Measurements from ENCODE around the gene OPA1.

The OPA1 gene

DNA sequence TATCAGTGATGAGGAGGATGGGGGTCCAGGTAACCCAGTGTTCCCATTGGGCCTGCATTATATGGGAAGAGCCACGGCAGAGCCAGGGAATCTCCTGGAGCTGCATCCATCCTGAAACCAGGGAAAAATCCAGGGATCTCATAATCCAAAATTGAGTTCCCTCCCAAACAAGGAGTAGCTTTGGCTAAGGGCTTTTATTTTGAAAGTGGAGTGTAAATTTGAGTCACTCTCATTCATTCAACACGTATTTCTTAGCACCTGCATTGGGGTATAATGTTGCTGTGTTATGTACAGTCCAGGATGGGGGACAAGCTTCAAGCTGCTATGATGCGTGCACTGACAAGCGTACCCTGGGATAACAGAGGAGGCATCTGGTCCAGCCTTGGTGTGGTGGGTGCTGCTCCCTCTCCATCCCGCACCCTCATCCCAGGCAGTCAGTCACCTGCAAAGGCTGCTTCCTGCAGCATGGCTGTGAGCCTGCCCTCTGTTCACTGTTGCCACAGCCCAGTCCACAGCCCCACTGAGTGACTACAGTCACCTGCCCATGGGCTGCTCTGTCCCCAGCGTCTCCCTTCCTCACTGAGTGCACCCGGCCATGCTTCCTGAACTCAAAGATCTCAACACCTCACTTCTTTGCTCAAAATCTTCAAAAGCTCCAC is 135.6 kb downstream of the OPA1 start:
- Histone ChIP-seq H2BK120ac (ENCODE audit: low read depth, low read length) (no peak overlapping the region), H3K4me2 (ENCODE audit: insufficient read depth, low read length, poor library complexity, severe bottlenecking) (no peak overlapping the region), H3K36me3 (replicated peaks in 1 of 2; ENCODE audit: control insufficient read depth in 2 of 2, insufficient read depth in 2 of 2, low read length in 2 of 2) (no peaks in the 10 kb centered on the region), H2BK15ac (ENCODE audit: low read length) (peak overlapping the region; percentile 17), H3K4ac (ENCODE audit: low read length) (no peak overlapping the region), H3K4me1 (ENCODE audit: control insufficient read depth in 2 of 2, insufficient read depth in 1 of 2, low read depth in 1 of 2, low read length in 2 of 2) (peaks cover 19 to 32% of the 10 kb centered on the region in 2 donors), H2AFZ (ENCODE audit: low read length) (no peak overlapping the region), H3K23ac (ENCODE audit: low read depth, low read length, poor library complexity) (no peak overlapping the region), H3K27me3 (ENCODE audit: control insufficient read depth in 3 of 3, insufficient read depth in 3 of 3, low read depth in 1 of 3, low read length in 3 of 3) (no peaks in the 10 kb centered on the region), H3K9me3 (replicated peaks in 1 of 2; ENCODE audit: control insufficient read depth in 2 of 2, insufficient read depth in 1 of 2, low read depth in 1 of 2, low read length in 2 of 2) (no peaks in the 10 kb centered on the region), H3K27ac (replicated peaks; ENCODE audit: low read length) (no peak overlapping the region), H2BK12ac (ENCODE audit: low read length) (no peak overlapping the region), H3K9ac (ENCODE audit: low read depth, low read length, poor library complexity) (no peak overlapping the region), H3K4me3 (ENCODE audit: low read length in 2 of 2) (no peak overlapping the region), H4K91ac (ENCODE audit: low read depth, low read length, poor library complexity) (no peak overlapping the region), H4K8ac (ENCODE audit: low read depth, low read length) (no peak overlapping the region), H3K79me1 (ENCODE audit: low read depth, low read length) (no peaks in the 10 kb centered on the region), H2AK5ac (ENCODE audit: low read depth, low read length) (peak overlapping the region; percentile 8), H3K14ac (ENCODE audit: low read length) (peak overlapping the region; percentile 59), H2BK5ac (ENCODE audit: low read length) (no peak overlapping the region), H3K18ac (ENCODE audit: low read length) (peak overlapping the region; percentile 53)
- no CpG with 5 or more reads among the region's 7 CpGs for WGBS, 2 donors (ENCODE audit: extremely low coverage in 2 of 2, insufficient read length in 2 of 2, insufficient replicate concordance in 1 of 2)
- no peak for DNase-seq (ENCODE audit: low spot score)

DNA sequence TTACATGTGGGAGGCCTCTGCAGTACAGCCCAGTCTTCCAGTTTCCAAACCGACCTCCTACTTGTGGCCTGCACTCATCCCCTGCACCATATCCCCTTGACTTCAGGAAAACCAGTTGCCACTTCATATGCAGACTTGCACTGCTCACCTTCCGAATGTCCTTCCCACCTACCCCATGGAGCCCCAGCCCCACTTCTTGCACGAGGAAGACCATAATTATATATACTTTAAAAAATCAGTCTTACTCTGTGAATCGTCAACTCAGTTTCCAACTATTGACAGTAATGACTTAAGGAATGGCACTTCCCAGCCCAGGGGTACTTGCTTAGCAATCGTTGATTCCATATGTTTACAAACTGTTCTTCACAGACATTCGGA is 136.1 kb downstream of the OPA1 start:
- Histone ChIP-seq H2AFZ (ENCODE audit: low read length) (no peak overlapping the region), H2BK15ac (ENCODE audit: low read length) (peak overlapping the region; percentile 17), H3K79me1 (ENCODE audit: low read depth, low read length) (no peaks in the 10 kb centered on the region), H2BK12ac (ENCODE audit: low read length) (no peak overlapping the region), H3K14ac (ENCODE audit: low read length) (no peak overlapping the region), H3K18ac (ENCODE audit: low read length) (no peak overlapping the region), H4K91ac (ENCODE audit: low read depth, low read length, poor library complexity) (no peak overlapping the region), H3K9ac (ENCODE audit: low read depth, low read length, poor library complexity) (no peak overlapping the region), H3K27ac (replicated peaks; ENCODE audit: low read length) (no peak overlapping the region), H3K4me1 (ENCODE audit: control insufficient read depth in 2 of 2, insufficient read depth in 1 of 2, low read depth in 1 of 2, low read length in 2 of 2) (peaks cover 19 to 32% of the 10 kb centered on the region in 2 donors), H3K4me3 (ENCODE audit: low read length in 2 of 2) (no peak overlapping the region), H3K4ac (ENCODE audit: low read length) (no peak overlapping the region), H2BK120ac (ENCODE audit: low read depth, low read length) (no peak overlapping the region), H3K23ac (ENCODE audit: low read depth, low read length, poor library complexity) (no peak overlapping the region), H3K36me3 (replicated peaks in 1 of 2; ENCODE audit: control insufficient read depth in 2 of 2, insufficient read depth in 2 of 2, low read length in 2 of 2) (no peaks in the 10 kb centered on the region), H3K9me3 (replicated peaks in 1 of 2; ENCODE audit: control insufficient read depth in 2 of 2, insufficient read depth in 1 of 2, low read depth in 1 of 2, low read length in 2 of 2) (no peaks in the 10 kb centered on the region), H2BK5ac (ENCODE audit: low read length) (no peak overlapping the region), H3K4me2 (ENCODE audit: insufficient read depth, low read length, poor library complexity, severe bottlenecking) (no peak overlapping the region), H3K27me3 (ENCODE audit: control insufficient read depth in 3 of 3, insufficient read depth in 3 of 3, low read depth in 1 of 3, low read length in 3 of 3) (no peaks in the 10 kb centered on the region), H2AK5ac (ENCODE audit: low read depth, low read length) (peak overlapping the region; percentile 8), H4K8ac (ENCODE audit: low read depth, low read length) (no peak overlapping the region)
- DNase-seq (ENCODE audit: low spot score): no peak
- no CpG with 5 or more reads among the region's 6 CpGs for WGBS, 2 donors (ENCODE audit: extremely low coverage in 2 of 2, insufficient read length in 2 of 2, insufficient replicate concordance in 1 of 2)

DNA sequence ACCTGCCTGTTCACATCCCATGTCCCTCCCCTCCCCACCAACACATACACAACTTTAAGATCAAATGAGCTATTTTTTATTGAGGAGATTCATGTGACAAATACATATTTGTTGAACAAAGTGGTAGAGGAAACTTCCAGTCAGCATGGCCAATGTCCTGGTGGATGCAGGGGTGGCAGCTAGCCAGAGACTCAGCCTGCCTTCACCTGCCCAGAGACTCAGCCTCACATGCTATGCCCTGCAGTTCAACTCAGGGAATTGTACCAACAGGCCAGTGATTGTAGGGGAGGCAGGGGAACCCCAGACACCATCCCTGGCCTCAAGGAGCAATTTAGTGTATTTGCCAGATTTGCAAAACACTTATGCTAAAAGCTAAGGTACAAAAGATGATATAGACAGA is 136.6 kb downstream of the OPA1 start:
- Histone ChIP-seq H3K79me1 (ENCODE audit: low read depth, low read length) (no peaks in the 10 kb centered on the region), H3K4me3 (ENCODE audit: low read length in 2 of 2) (no peak overlapping the region), H3K4me1 (ENCODE audit: control insufficient read depth in 2 of 2, insufficient read depth in 1 of 2, low read depth in 1 of 2, low read length in 2 of 2) (peaks cover 19 to 32% of the 10 kb centered on the region in 2 donors), H2BK12ac (ENCODE audit: low read length) (no peak overlapping the region), H3K23ac (ENCODE audit: low read depth, low read length, poor library complexity) (no peak overlapping the region), H3K18ac (ENCODE audit: low read length) (peak overlapping the region; percentile 6), H3K27ac (replicated peaks; ENCODE audit: low read length) (no peak overlapping the region), H4K8ac (ENCODE audit: low read depth, low read length) (no peak overlapping the region), H2AFZ (ENCODE audit: low read length) (no peak overlapping the region), H3K36me3 (replicated peaks in 1 of 2; ENCODE audit: control insufficient read depth in 2 of 2, insufficient read depth in 2 of 2, low read length in 2 of 2) (no peaks in the 10 kb centered on the region), H3K4me2 (ENCODE audit: insufficient read depth, low read length, poor library complexity, severe bottlenecking) (no peak overlapping the region), H3K4ac (ENCODE audit: low read length) (no peak overlapping the region), H2BK15ac (ENCODE audit: low read length) (no peak overlapping the region), H2AK5ac (ENCODE audit: low read depth, low read length) (no peak overlapping the region), H3K14ac (ENCODE audit: low read length) (no peak overlapping the region), H2BK120ac (ENCODE audit: low read depth, low read length) (no peak overlapping the region), H3K9ac (ENCODE audit: low read depth, low read length, poor library complexity) (no peak overlapping the region), H3K27me3 (ENCODE audit: control insufficient read depth in 3 of 3, insufficient read depth in 3 of 3, low read depth in 1 of 3, low read length in 3 of 3) (no peaks in the 10 kb centered on the region), H4K91ac (ENCODE audit: low read depth, low read length, poor library complexity) (no peak overlapping the region), H3K9me3 (replicated peaks in 1 of 2; ENCODE audit: control insufficient read depth in 2 of 2, insufficient read depth in 1 of 2, low read depth in 1 of 2, low read length in 2 of 2) (no peaks in the 10 kb centered on the region), H2BK5ac (ENCODE audit: low read length) (no peak overlapping the region)
- no peak for DNase-seq (ENCODE audit: low spot score)

DNA sequence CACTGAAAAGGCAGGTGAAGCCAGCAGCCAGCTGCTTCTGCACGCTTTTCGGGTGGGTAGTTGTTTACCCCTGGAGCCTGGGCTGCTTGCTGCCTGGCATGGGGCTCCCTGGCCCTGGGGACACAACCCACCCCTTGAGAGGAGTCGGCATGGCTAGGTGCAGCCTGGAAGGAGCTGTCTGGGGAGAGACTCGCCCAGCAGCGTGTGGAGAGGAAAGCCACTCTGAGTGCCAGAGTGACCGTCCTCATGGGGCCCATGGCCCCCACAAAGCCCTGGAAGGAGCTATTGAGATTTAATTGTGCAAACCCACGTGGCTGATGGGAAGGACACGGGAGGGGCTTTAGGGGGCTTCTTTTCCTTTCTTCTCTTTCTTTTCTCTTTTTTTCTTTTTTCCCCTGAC is 137.5 kb downstream of the OPA1 start:
- no peak overlapping the region for H2BK15ac ChIP-seq (ENCODE audit: low read length)
- H2AFZ ChIP-seq (ENCODE audit: low read length): peak overlapping the region; percentile 54

More for the DNA sequence above, 137.5 kb downstream of the OPA1 start:
- H2BK120ac ChIP-seq (ENCODE audit: low read depth, low read length): no peak overlapping the region
- H3K4me1 ChIP-seq (ENCODE audit: control insufficient read depth in 2 of 2, insufficient read depth in 1 of 2, low read depth in 1 of 2, low read length in 2 of 2): peaks cover 20 to 32% of the 10 kb centered on the region in 2 donors
- H4K91ac ChIP-seq (ENCODE audit: low read depth, low read length, poor library complexity): no peak overlapping the region
- no peaks in the 10 kb centered on the region for H3K36me3 ChIP-seq (replicated peaks in 1 of 2; ENCODE audit: control insufficient read depth in 2 of 2, insufficient read depth in 2 of 2, low read length in 2 of 2)
- no peak for DNase-seq (ENCODE audit: low spot score)
- H3K23ac ChIP-seq (ENCODE audit: low read depth, low read length, poor library complexity): no peak overlapping the region
- no peaks in the 10 kb centered on the region for H3K9me3 ChIP-seq (replicated peaks in 1 of 2; ENCODE audit: control insufficient read depth in 2 of 2, insufficient read depth in 1 of 2, low read depth in 1 of 2, low read length in 2 of 2)
- H3K18ac ChIP-seq (ENCODE audit: low read length): peak overlapping the region; percentile 62
- H3K79me1 ChIP-seq (ENCODE audit: low read depth, low read length): no peaks in the 10 kb centered on the region
- H2BK5ac ChIP-seq (ENCODE audit: low read length): peak overlapping the region; percentile 68
- peak overlapping the region; percentile 43 for H3K14ac ChIP-seq (ENCODE audit: low read length)
- H3K9ac ChIP-seq (ENCODE audit: low read depth, low read length, poor library complexity): no peak overlapping the region
- H2BK12ac ChIP-seq (ENCODE audit: low read length): no peak overlapping the region
- H3K27ac ChIP-seq (replicated peaks; ENCODE audit: low read length): no peak overlapping the region
- peak overlapping the region; percentile 10 for H3K4ac ChIP-seq (ENCODE audit: low read length)
- H4K8ac ChIP-seq (ENCODE audit: low read depth, low read length): no peak overlapping the region
- peak overlapping the region; percentile 38 for H2AK5ac ChIP-seq (ENCODE audit: low read depth, low read length)
- H3K4me3 ChIP-seq (ENCODE audit: low read length in 2 of 2): no peak overlapping the region
- H3K4me2 ChIP-seq (ENCODE audit: insufficient read depth, low read length, poor library complexity, severe bottlenecking): peak overlapping the region; percentile 36
- WGBS, 2 donors (ENCODE audit: extremely low coverage in 2 of 2, insufficient read length in 2 of 2, insufficient replicate concordance in 1 of 2): no CpG with 5 or more reads among the region's 8 CpGs
- H3K27me3 ChIP-seq (ENCODE audit: control insufficient read depth in 3 of 3, insufficient read depth in 3 of 3, low read depth in 1 of 3, low read length in 3 of 3): no peaks in the 10 kb centered on the region
